IMR-90 (cell line): Measurements from ENCODE around the gene SCYGR6. TPM values are rescaled to one million over a fixed set of nuclear protein-coding genes. Genes with fewer than 3 reads are reported as not detected.

Source experiments
- ATAC-seq: fragments of 200-7000 bp; cut with Tn5 transposase; 2 replicates; pipeline ENCODE4 v1.9.1; 2020; ENCODE audit warnings: low read depth, mild to moderate bottlenecking, moderate library complexity
- BruUV-seq: library from RNA; stranded (reverse); fragments of 400-500 nt; replicated peaks from 2 replicates; lab custom pipeline; 2021; lab: Mats Ljungman, UMichigan
- CTCF ChIA-PET: fragments of 300-600 bp; formaldehyde crosslinking; extraction: SDS; loops from one replicate; lab custom pipeline; 2021; ENCODE audit warnings: antibody characterized with exemption; lab: Yijun Ruan, JAX
- POLR2A ChIA-PET: fragments of 300-600 bp; sonication (Branson Sonifier 250); formaldehyde crosslinking; loops from one replicate; lab custom pipeline; 2022; ENCODE audit warnings: antibody characterized with exemption; ENCODE audit not compliant: unreplicated experiment; lab: Charles Lee
- DNase-seq: peaks from one replicate; pipeline ENCODE4 v3.0.0; 2013
- H2AFZ ChIP-seq: replicated peaks from 2 replicates; pipeline ENCODE3; 2013; ENCODE audit warnings: low read length, mild to moderate bottlenecking; ENCODE audit not compliant: poor library complexity
- H2AK5ac ChIP-seq: 2 replicates; pipeline ENCODE4 v1.6.1; 2013; ENCODE audit warnings: low read depth, low read length, inconsistent platforms
- H2AK9ac ChIP-seq: replicated peaks from 2 replicates; pipeline ENCODE3; 2013; ENCODE audit warnings: mild to moderate bottlenecking, low read depth, low read length, moderate library complexity; ENCODE audit not compliant: poor library complexity
- H2BK120ac ChIP-seq: 2 replicates; pipeline ENCODE4 v1.6.1; 2013; ENCODE audit warnings: low read depth, low read length, inconsistent platforms
- H2BK15ac ChIP-seq: 3 replicates; pipeline ENCODE4 v1.6.1; 2013; ENCODE audit warnings: low read depth, low read length, inconsistent platforms
- H2BK20ac ChIP-seq: 2 replicates; pipeline ENCODE4 v1.6.1; 2013; ENCODE audit warnings: low read depth, mild to moderate bottlenecking, inconsistent platforms, low read length, moderate library complexity
- H2BK5ac ChIP-seq: 2 replicates; pipeline ENCODE4 v1.6.1; 2013; ENCODE audit warnings: mild to moderate bottlenecking, low read depth, low read length, inconsistent platforms; ENCODE audit not compliant: poor library complexity, severe bottlenecking
- H3K14ac ChIP-seq: replicated peaks from 2 replicates; pipeline ENCODE4 v1.6.1; 2013; ENCODE audit warnings: low read depth, low read length, inconsistent platforms
- H3K18ac ChIP-seq: 2 replicates; pipeline ENCODE4 v1.6.1; 2013; ENCODE audit warnings: low read depth, low read length, control low read depth
- H3K23ac ChIP-seq: 2 replicates; pipeline ENCODE4 v1.6.1; 2013; ENCODE audit warnings: low read depth, low read length, inconsistent platforms
- H3K27ac ChIP-seq: 2 replicates; pipeline ENCODE4 v1.5.1; 2013; ENCODE audit warnings: mild to moderate bottlenecking, control low read depth, low read length; ENCODE audit not compliant: insufficient read depth
- H3K27me3 ChIP-seq: 2 replicates; pipeline ENCODE4 v1.6.1; 2013; ENCODE audit warnings: low read length; ENCODE audit not compliant: control insufficient read depth, insufficient read depth
- H3K36me3 ChIP-seq: 2 replicates; pipeline ENCODE4 v1.6.1; 2013; ENCODE audit warnings: low read length, mixed read lengths; ENCODE audit not compliant: control insufficient read depth, insufficient read depth
- H3K4ac ChIP-seq: 2 replicates; pipeline ENCODE4 v1.6.1; 2013; ENCODE audit warnings: low read depth, low read length, inconsistent platforms
- H3K4me1 ChIP-seq: 2 replicates; pipeline ENCODE4 v1.6.1; 2013; ENCODE audit warnings: low read length, mixed read lengths; ENCODE audit not compliant: control insufficient read depth, insufficient read depth
- H3K4me2 ChIP-seq: 2 replicates; pipeline ENCODE4 v1.6.1; 2013; ENCODE audit warnings: low read depth, mild to moderate bottlenecking, control low read depth, low read length, moderate library complexity
- H3K4me3 ChIP-seq: 2 replicates; pipeline ENCODE4 v1.5.1; 2013; ENCODE audit warnings: low read depth, mild to moderate bottlenecking, control low read depth, low read length, moderate library complexity; ENCODE audit not compliant: insufficient read depth
- H3K56ac ChIP-seq: 2 replicates; pipeline ENCODE4 v1.6.1; 2013; ENCODE audit warnings: low read length, inconsistent platforms; ENCODE audit not compliant: insufficient read depth; ENCODE audit errors: extremely low read depth
- H3K79me1 ChIP-seq, 2 experiments: 2 replicates each; pipeline ENCODE4 v1.6.1; 2013; ENCODE audit warnings: low read length in 2 of 2, inconsistent platforms in 1 of 2, low read depth in 1 of 2
- H3K9ac ChIP-seq: 2 replicates; pipeline ENCODE4 v1.6.1; 2013; ENCODE audit warnings: low read depth, low read length, control low read depth
- H3K9me1 ChIP-seq: 2 replicates; pipeline ENCODE4 v1.6.1; 2013; ENCODE audit warnings: low read length, inconsistent platforms; ENCODE audit not compliant: insufficient read depth
- H3K9me3 ChIP-seq: 2 replicates; pipeline ENCODE4 v1.6.1; 2013; ENCODE audit warnings: low read length; ENCODE audit not compliant: control insufficient read depth, insufficient read depth
- H4K20me1 ChIP-seq: 2 replicates; pipeline ENCODE4 v1.6.1; 2013; ENCODE audit warnings: low read length, inconsistent platforms; ENCODE audit not compliant: insufficient read depth
- H4K5ac ChIP-seq: 2 replicates; pipeline ENCODE4 v1.6.1; 2013; ENCODE audit warnings: mild to moderate bottlenecking, low read depth, low read length, control low read depth
- H4K8ac ChIP-seq, 2 experiments: 2 replicates each; pipeline ENCODE4 v1.6.1; 2013; ENCODE audit warnings: low read depth in 2 of 2, low read length in 2 of 2, control low read depth in 1 of 2, inconsistent platforms in 1 of 2
- H4K91ac ChIP-seq: 2 replicates; pipeline ENCODE4 v1.6.1; 2013; ENCODE audit warnings: low read depth, low read length, inconsistent platforms; ENCODE audit not compliant: insufficient read depth
- CHD1 ChIP-seq: IDR thresholded peaks from 2 replicates; pipeline ENCODE4 v1.6.1; 2012; ENCODE audit warnings: low read depth, low read length, improper control_type of control experiment
- MXI1 ChIP-seq: IDR thresholded peaks from 2 replicates; pipeline ENCODE4 v1.6.1; 2012; ENCODE audit warnings: low read depth, mild to moderate bottlenecking, low read length, moderate library complexity, borderline replicate concordance
- RAD21 ChIP-seq: IDR thresholded peaks from 2 replicates; pipeline ENCODE4 v1.6.1; 2012; ENCODE audit warnings: low read length, improper control_type of control experiment
- RCOR1 ChIP-seq: IDR thresholded peaks from 2 replicates; pipeline ENCODE4 v1.6.1; 2012; ENCODE audit warnings: mild to moderate bottlenecking, low read length, improper control_type of control experiment; ENCODE audit not compliant: insufficient replicate concordance
- RFX5 ChIP-seq: IDR thresholded peaks from 2 replicates; pipeline ENCODE4 v1.8.0; 2012; ENCODE audit warnings: low read depth, mild to moderate bottlenecking, low read length, moderate library complexity
- SMC3 ChIP-seq: fragments of 150-350 bp; IDR thresholded peaks from 2 replicates; pipeline ENCODE4 v1.6.1; 2016; ENCODE audit warnings: low read depth, mild to moderate bottlenecking, antibody characterized with exemption, low read length, moderate library complexity
- WGBS, 2 experiments: methylation state at CpG; one replicate each; pipeline versions ENCODE4 v1.1.5 to v1.1.7; 2013; ENCODE audit warnings: missing lambda C conversion rate in 2 of 2; ENCODE audit not compliant: insufficient read length in 1 of 2; ENCODE audit errors: extremely low coverage in 2 of 2; 5-methylcytosine and 5-hydroxymethylcytosine counted together
- dilution Hi-C: fragments of 300-500 bp; cut with HindIII; formaldehyde crosslinking; loops from one replicate; pipeline ENCODE4 v1.14.3; 2018; ENCODE audit warnings: low sequenced_read_pairs; ENCODE audit not compliant: unreplicated experiment
- in situ Hi-C: fragments of 300-500 bp; cut with MboI; formaldehyde crosslinking; loops from 3 replicates; pipeline ENCODE4 v1.14.3; 2019; ENCODE audit warnings: low sequenced_read_pairs, inconsistent platforms, mixed read lengths
- intact Hi-C: fragments of 100-400 bp; cut with micrococcal nuclease; formaldehyde crosslinking; loops from 2 replicates; pipeline ENCODE4 v1.10.0; 2022
- polyA plus RNA-seq, 3 experiments: library from polyadenylated mRNA; depleted of rRNA; stranded (reverse); fragments of >200 nt; gene quantifications; 2 replicates each; pipeline ENCODE4 v1.2.3, GENCODE V29; 2012; ENCODE audit warnings: low replicate concordance in 1 of 3
- total RNA-seq: library from RNA; depleted of rRNA; stranded (reverse); fragments of >200 nt; gene quantifications from 2 replicates; pipeline ENCODE4 v1.2.3, GENCODE V29; 2012
- TF ChIP-seq, protein P1 (sequence below): conservative IDR thresholded peaks from 2 replicates; pipeline ENCODE4 v1.5.1; 2012; ENCODE audit warnings: mild to moderate bottlenecking, low read depth, low read length, improper control_type of control experiment
- TF ChIP-seq, protein P2 (sequence below): fragments of 150-350 bp; IDR thresholded peaks from 2 replicates; pipeline ENCODE4 v1.6.1; 2017; ENCODE audit warnings: mild to moderate bottlenecking, antibody characterized with exemption, low read length, low read depth
- TF ChIP-seq, protein P3 (sequence below): fragments of 150-350 bp; IDR thresholded peaks from 2 replicates; pipeline ENCODE4 v1.6.1; 2016; ENCODE audit warnings: low read depth, mild to moderate bottlenecking, low read length, moderate library complexity, borderline replicate concordance

The SCYGR6 gene
- total and polyA plus RNA-seq, 2 of the 4 experiments (the other 2 are of a cell fraction), result not detected

DNA sequence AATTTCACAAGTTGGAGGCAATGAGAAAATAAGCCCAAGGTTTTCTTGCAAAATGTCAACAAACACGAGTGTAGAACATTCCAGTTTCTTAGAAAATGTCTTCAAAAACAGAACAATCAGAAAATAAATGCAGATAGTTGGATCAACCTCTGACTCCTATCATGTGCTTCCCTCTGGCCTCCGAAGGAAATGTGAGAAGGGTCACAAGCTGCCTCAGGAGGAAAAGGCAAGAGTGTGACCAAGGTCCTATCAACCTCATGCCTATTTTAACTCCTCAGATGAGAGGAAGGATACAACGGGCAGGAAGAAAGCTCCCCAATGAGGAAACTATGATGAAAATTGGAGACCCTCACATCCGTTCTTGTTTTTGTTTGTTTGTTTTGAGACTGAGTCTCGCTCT lies 50.1 kb downstream of the SCYGR6 start:
- no peak for DNase-seq
- H2BK5ac ChIP-seq, result no peak overlapping the region
- no peak overlapping the region for H2AFZ ChIP-seq
- BruUV-seq, result no TSS peak
- no peaks in the 10 kb centered on the region for H3K4me1 ChIP-seq
- CTCF ChIA-PET, result no interaction called here
- no peak overlapping the region for H2BK120ac ChIP-seq
- no peak overlapping the region for H3K18ac ChIP-seq
- H3K9me3 ChIP-seq, result no peaks in the 10 kb centered on the region
- H3K14ac ChIP-seq, result no peak overlapping the region
- no peak overlapping the region for H3K9ac ChIP-seq
- TF ChIP-seq SMC3, result no peak
- no peak for TF ChIP-seq RCOR1
- TF ChIP-seq MXI1, result no peak
- TF ChIP-seq CHD1, result no peak
- TF ChIP-seq RAD21, result no peak
- TF ChIP-seq, protein P1, sequence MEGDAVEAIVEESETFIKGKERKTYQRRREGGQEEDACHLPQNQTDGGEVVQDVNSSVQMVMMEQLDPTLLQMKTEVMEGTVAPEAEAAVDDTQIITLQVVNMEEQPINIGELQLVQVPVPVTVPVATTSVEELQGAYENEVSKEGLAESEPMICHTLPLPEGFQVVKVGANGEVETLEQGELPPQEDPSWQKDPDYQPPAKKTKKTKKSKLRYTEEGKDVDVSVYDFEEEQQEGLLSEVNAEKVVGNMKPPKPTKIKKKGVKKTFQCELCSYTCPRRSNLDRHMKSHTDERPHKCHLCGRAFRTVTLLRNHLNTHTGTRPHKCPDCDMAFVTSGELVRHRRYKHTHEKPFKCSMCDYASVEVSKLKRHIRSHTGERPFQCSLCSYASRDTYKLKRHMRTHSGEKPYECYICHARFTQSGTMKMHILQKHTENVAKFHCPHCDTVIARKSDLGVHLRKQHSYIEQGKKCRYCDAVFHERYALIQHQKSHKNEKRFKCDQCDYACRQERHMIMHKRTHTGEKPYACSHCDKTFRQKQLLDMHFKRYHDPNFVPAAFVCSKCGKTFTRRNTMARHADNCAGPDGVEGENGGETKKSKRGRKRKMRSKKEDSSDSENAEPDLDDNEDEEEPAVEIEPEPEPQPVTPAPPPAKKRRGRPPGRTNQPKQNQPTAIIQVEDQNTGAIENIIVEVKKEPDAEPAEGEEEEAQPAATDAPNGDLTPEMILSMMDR, result no peak
- TF ChIP-seq, protein P2, sequence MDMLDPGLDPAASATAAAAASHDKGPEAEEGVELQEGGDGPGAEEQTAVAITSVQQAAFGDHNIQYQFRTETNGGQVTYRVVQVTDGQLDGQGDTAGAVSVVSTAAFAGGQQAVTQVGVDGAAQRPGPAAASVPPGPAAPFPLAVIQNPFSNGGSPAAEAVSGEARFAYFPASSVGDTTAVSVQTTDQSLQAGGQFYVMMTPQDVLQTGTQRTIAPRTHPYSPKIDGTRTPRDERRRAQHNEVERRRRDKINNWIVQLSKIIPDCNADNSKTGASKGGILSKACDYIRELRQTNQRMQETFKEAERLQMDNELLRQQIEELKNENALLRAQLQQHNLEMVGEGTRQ, result no peak
- TF ChIP-seq RFX5, result no peak
- TF ChIP-seq, protein P3, sequence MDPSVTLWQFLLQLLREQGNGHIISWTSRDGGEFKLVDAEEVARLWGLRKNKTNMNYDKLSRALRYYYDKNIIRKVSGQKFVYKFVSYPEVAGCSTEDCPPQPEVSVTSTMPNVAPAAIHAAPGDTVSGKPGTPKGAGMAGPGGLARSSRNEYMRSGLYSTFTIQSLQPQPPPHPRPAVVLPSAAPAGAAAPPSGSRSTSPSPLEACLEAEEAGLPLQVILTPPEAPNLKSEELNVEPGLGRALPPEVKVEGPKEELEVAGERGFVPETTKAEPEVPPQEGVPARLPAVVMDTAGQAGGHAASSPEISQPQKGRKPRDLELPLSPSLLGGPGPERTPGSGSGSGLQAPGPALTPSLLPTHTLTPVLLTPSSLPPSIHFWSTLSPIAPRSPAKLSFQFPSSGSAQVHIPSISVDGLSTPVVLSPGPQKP, result no peak
- no peaks in the 10 kb centered on the region for H4K20me1 ChIP-seq
- dilution Hi-C loops, result no loop called here
- no peak overlapping the region for H4K5ac ChIP-seq
- no peak overlapping the region for H2BK15ac ChIP-seq
- H2AK5ac ChIP-seq, result no peak overlapping the region
- no peaks in the 10 kb centered on the region for H3K9me1 ChIP-seq
- WGBS, 2 experiments, result no CpG with 5 or more reads among the region's 5 CpGs
- H3K4ac ChIP-seq, result no peak overlapping the region
- no peak overlapping the region for H3K4me2 ChIP-seq
- H2AK9ac ChIP-seq, result no peak overlapping the region
- intact Hi-C loops, result no loop called here
- no peak overlapping the region for H4K8ac ChIP-seq
- no peaks in the 10 kb centered on the region for H3K79me1 ChIP-seq
- no peak overlapping the region for H3K23ac ChIP-seq
- no peak overlapping the region for H3K56ac ChIP-seq
- ATAC-seq, result no peak
- no peak overlapping the region for H3K4me3 ChIP-seq
- H2BK20ac ChIP-seq, result no peak overlapping the region
- H3K27me3 ChIP-seq, result no peaks in the 10 kb centered on the region
- H4K91ac ChIP-seq, result no peak overlapping the region
- in situ Hi-C loops, result no loop called here
- POLR2A ChIA-PET, result no interaction called here
- no peak overlapping the region for H3K27ac ChIP-seq
- no peaks in the 10 kb centered on the region for H3K36me3 ChIP-seq
